ENCODE data around the gene MAP2K1. TPM values are rescaled to one million over a fixed set of nuclear protein-coding genes. Genes with fewer than 3 reads are reported as not detected.

Gene MAP2K1
- total RNA-seq, 2 experiments from 2014 or later, result 94.9 to 115 TPM

DNA sequence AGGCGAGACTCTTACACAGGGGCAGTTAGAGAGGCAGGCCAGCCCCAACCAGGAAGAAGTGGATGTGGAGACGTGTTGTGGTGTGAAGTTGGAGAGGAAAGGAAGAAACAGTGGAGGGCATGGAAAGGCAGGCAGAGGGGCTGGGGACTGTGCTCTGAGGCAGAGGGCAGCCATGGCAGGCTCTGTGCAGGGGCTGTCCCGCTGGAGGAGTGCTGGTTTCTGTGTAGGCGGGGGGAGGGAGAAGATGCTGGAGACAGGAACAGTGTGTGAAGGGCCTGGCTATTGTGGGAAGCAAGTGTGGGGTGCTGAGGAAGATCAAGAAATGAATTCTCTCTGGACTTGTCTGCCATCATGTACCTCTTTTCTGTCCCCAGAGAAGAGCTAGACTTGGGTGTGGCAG lies 89.8 kb downstream of the MAP2K1 start:
- DNase-seq (peak; percentile 32), ATAC-seq (peak; percentile 22)
- H3K27ac Mint-ChIP-seq, result peak overlapping the region; percentile 29
- H3K27me3 Mint-ChIP-seq, result no peaks in the 10 kb centered on the region
- intact Hi-C loops (cut with DNase I, micrococcal nuclease), result no loop called here
- no peak overlapping the region for H3K4me3 Mint-ChIP-seq
- POLR2A ChIA-PET, result no interaction called here
- H3K4me1 Mint-ChIP-seq, result peaks cover 39% of the 10 kb centered on the region
- H3K36me3 Mint-ChIP-seq (ENCODE audit: low read depth), result peaks cover 24% of the 10 kb centered on the region
- CTCF ChIA-PET, result no interaction called here
- H3K9me3 Mint-ChIP-seq (ENCODE audit: low read depth), result no peaks in the 10 kb centered on the region

DNA sequence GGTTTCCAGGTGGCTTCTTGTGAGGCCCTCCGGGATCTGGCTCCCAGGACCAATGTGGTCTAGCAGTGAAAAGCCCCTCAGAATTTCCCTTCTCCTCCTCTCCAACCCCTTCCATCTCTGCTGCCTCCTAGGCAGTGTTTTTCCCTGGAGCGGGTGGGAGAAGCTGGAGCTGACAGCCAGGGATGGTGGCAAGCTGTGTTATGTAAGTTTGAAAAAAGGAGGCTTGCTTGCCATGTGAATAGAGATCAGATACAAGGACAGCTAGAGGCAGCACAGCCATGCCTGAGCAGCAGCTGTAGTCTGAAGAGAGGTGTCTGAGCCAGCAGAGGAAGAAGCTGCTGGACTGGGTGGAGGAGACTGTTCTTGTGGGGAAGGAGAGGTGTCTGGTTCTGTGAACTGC lies 90.3 kb downstream of the MAP2K1 start:
- Mint-ChIP-seq H3K27me3 (no peaks in the 10 kb centered on the region), H3K36me3 (ENCODE audit: low read depth) (peaks cover 26% of the 10 kb centered on the region), H3K27ac (peak overlapping the region; percentile 2), H3K9me3 (ENCODE audit: low read depth) (no peaks in the 10 kb centered on the region), H3K4me1 (peaks cover 35% of the 10 kb centered on the region), H3K4me3 (no peak overlapping the region)
- intact Hi-C loops (cut with DNase I, micrococcal nuclease), result no loop called here
- POLR2A ChIA-PET, result no interaction called here
- DNase-seq (no peak), ATAC-seq (no peak)
- CTCF ChIA-PET, result no interaction called here

DNA sequence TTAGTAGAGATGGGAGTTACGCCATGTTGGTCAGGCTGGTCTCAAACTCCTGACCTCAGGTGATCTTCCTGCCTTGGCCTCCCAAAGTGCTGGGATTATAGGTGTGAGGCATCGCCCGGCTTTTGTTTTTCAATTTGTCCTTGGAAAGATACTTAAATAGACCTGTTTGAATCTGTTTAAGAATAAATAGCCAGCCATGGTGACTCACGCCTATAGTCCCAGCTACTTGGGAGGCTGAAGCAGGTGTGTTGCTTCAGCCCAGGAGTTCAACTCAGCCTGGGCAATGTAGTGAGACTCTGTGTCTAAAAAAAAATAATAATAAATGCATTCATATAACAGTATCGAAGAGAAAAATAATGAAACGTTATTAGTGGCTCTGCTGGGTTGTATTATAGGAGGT lies 93.6 kb downstream of the MAP2K1 start:
- CTCF ChIA-PET, result interaction anchor here (2.1 kb wide), 1 partner anchor 9 kb away, joined by 7 read pairs; no protein-coding TSS in a partner anchor
- peaks cover 26% of the 10 kb centered on the region for H3K36me3 Mint-ChIP-seq (ENCODE audit: low read depth)

DNA sequence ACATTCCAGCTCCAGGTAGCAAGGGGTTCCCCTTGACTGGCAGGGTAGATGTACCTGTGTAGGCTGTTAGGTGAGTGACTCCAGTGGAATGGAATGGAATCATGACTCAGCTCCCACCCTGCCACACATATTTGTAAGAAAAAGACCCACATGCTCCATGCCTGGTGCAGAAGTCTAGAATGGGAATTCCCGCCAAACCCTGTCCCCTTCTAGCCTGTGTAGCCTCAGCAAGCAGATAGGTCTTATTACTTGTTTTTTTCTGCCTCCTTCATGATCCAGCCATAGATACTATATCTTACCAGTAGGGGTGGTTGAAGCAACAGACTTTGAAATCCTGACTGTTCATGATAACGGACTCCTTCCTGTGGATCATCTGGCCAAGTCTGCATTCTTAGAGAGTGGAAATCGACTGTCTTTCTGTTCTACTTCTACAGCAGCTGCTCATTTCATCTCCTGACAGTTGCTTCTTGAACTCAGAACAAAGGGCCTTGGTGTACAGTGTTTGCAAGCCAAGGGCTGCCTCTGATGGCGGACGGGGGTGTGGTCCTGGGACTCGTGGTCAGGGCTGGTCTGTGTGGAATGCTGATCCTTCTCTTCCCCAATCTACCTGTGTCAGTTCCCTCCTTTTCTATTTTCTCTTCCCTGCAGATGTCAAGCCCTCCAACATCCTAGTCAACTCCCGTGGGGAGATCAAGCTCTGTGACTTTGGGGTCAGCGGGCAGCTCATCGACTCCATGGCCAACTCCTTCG lies 94.6 kb downstream of the MAP2K1 start:
- intact Hi-C loops (cut with DNase I, micrococcal nuclease), result no loop called here
- Mint-ChIP-seq H3K27ac (no peak overlapping the region), H3K4me3 (no peak overlapping the region), H3K4me1 (peaks cover 9% of the 10 kb centered on the region), H3K27me3 (no peaks in the 10 kb centered on the region), H3K9me3 (ENCODE audit: low read depth) (no peaks in the 10 kb centered on the region), H3K36me3 (ENCODE audit: low read depth) (peaks cover 30% of the 10 kb centered on the region)
- ChIA-PET POLR2A (no interaction called here), CTCF (interaction anchor here (2.1 kb wide), 1 partner anchor 10 kb away, joined by 7 read pairs; no protein-coding TSS in a partner anchor)
- DNase-seq (no peak), ATAC-seq (no peak)

More for the DNA sequence above, 93.6 kb downstream of the MAP2K1 start:
- no peaks in the 10 kb centered on the region for H3K9me3 Mint-ChIP-seq (ENCODE audit: low read depth)
- H3K4me3 Mint-ChIP-seq, result no peak overlapping the region
- ATAC-seq (no peak), DNase-seq (no peak)
- H3K27me3 Mint-ChIP-seq, result no peaks in the 10 kb centered on the region
- H3K4me1 Mint-ChIP-seq, result peaks cover 18% of the 10 kb centered on the region
- H3K27ac Mint-ChIP-seq, result no peak overlapping the region
- intact Hi-C loops (cut with DNase I, micrococcal nuclease), result no loop called here
- POLR2A ChIA-PET, result no interaction called here

DNA sequence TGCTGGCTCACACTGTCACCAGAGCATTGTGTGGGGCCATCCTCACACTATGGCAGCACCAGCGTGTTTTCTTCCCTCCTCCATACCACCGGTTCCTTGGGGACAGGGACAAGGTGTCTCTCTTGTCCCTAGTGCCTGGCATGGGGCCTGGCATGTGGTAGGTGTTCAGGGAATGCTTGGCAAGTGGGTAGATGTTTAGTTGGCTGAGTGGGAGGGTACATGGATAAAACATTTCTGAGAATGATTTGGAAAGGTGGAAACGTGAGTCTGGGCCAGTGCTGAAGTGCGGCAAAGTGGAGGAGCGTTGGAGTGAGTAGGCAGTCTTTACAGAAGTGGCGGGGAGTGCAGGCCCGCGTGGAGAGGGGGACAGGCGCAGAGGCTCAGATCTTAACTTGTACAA lies 95.8 kb downstream of the MAP2K1 start:
- Mint-ChIP-seq H3K4me1 (no peaks in the 10 kb centered on the region), H3K9me3 (ENCODE audit: low read depth) (no peaks in the 10 kb centered on the region), H3K27ac (peak overlapping the region; percentile 22), H3K4me3 (no peak overlapping the region), H3K27me3 (no peaks in the 10 kb centered on the region), H3K36me3 (ENCODE audit: low read depth) (peaks cover 32% of the 10 kb centered on the region)
- CTCF ChIA-PET, result no interaction called here
- POLR2A ChIA-PET, result no interaction called here
- DNase-seq (no peak), ATAC-seq (no peak)
- intact Hi-C loops (cut with DNase I, micrococcal nuclease), result no loop called here

DNA sequence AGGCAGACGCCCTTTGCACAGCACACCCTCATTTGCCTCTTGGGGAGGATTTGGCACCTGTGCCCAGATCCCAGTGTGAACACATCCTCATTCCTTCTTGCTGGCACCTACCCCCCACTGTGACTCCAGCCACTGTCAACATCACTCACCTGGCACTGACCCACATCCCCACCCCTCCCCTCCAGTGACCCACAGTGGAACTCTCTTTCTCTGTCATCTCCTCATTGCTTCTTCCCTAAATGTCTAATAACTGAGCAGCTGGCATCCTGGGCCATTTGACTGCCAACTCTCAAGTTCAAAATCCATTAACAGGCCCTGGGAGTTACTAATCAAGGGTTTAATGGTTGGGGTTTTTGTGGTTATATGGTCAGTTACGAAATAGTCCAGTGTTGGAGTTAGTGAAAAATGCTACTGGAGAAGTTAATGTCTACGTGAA lies 96.4 kb downstream of the MAP2K1 start:
- no peaks in the 10 kb centered on the region for H3K27me3 Mint-ChIP-seq
- DNase-seq (no peak), ATAC-seq (no peak)
- peaks cover 38% of the 10 kb centered on the region for H3K36me3 Mint-ChIP-seq (ENCODE audit: low read depth)
- intact Hi-C loops (cut with DNase I, micrococcal nuclease), result no loop called here
- no peaks in the 10 kb centered on the region for H3K9me3 Mint-ChIP-seq (ENCODE audit: low read depth)
- ChIA-PET CTCF (interaction anchor here (1.6 kb wide), 1 partner anchor 11 kb away, joined by 8 read pairs; no protein-coding TSS in a partner anchor), POLR2A (no interaction called here)
- H3K4me1 Mint-ChIP-seq, result no peaks in the 10 kb centered on the region
- H3K27ac Mint-ChIP-seq, result no peak overlapping the region
- no peak overlapping the region for H3K4me3 Mint-ChIP-seq

DNA sequence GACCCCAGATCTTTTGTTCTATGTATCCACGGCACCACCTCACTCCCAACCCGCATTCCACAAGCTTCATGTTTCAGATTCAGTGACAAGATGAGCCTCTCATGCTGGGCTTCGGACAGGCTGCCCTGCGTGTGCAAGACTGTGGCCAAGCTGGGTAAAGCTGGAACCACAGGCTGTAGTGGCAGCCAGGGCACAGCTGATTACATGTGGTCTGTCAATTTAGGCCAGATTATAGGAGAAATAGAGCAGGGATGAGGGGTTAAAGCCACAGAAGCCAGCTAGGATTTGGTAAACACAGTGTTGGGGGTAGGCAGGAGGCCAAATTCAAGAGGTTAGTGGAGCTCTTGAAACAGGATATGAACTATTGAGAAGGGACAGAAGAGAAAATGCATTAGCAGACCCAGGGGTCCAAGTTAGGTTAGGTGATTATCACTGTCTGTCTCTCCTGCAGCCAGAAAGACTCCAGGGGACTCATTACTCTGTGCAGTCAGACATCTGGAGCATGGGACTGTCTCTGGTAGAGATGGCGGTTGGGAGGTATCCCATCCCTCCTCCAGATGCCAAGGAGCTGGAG lies 97.9 kb downstream of the MAP2K1 start:
- intact Hi-C loops (cut with DNase I, micrococcal nuclease), result no loop called here
- Mint-ChIP-seq H3K4me1 (no peaks in the 10 kb centered on the region), H3K9me3 (ENCODE audit: low read depth) (no peaks in the 10 kb centered on the region), H3K27ac (peak overlapping the region; percentile 63), H3K27me3 (no peaks in the 10 kb centered on the region), H3K36me3 (ENCODE audit: low read depth) (peaks cover 39% of the 10 kb centered on the region), H3K4me3 (no peak overlapping the region)
- ATAC-seq (no peak), DNase-seq (no peak)
- CTCF ChIA-PET, result interaction anchor here (0.6 to 5.0 kb wide), 3 partner anchors 12 to 20 kb away, joined by 3 to 22 read pairs (median 8); partner anchors contain the start of gene SNAPC5
- POLR2A ChIA-PET, result interaction anchor here (1.0 kb wide), 1 partner anchor 25 kb away, joined by 4 read pairs; no protein-coding TSS in a partner anchor

DNA sequence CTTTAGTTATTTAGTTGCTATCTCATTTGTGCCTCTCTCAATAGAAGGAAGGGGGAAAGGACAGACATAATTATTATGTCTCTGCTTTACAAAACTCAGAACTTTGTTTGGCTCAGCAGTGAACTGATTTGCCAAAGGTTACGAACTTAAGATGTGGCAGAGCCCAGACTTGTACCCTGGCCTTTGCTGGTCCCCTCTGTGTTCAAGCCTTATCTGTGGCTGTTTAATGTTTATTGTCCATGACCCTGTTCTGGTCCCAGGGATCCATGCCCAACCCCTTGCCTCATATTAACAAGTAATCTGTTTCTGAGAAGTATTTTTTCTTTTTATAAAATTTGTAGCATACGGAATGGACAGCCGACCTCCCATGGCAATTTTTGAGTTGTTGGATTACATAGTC lies 100.2 kb downstream of the MAP2K1 start:
- peaks cover 3% of the 10 kb centered on the region for H3K4me1 Mint-ChIP-seq
- CTCF ChIA-PET, result interaction anchor here (5.0 kb wide), 1 partner anchor 11 kb away, joined by 22 read pairs; the partner anchor contains the start of gene SNAPC5
- intact Hi-C loops (cut with DNase I, micrococcal nuclease), result no loop called here
- H3K36me3 Mint-ChIP-seq (ENCODE audit: low read depth), result peaks cover 37% of the 10 kb centered on the region
- no peaks in the 10 kb centered on the region for H3K9me3 Mint-ChIP-seq (ENCODE audit: low read depth)
- no peak overlapping the region for H3K27ac Mint-ChIP-seq
- H3K4me3 Mint-ChIP-seq, result no peak overlapping the region
- POLR2A ChIA-PET, result no interaction called here
- H3K27me3 Mint-ChIP-seq, result no peaks in the 10 kb centered on the region
- DNase-seq (no peak), ATAC-seq (no peak)

DNA sequence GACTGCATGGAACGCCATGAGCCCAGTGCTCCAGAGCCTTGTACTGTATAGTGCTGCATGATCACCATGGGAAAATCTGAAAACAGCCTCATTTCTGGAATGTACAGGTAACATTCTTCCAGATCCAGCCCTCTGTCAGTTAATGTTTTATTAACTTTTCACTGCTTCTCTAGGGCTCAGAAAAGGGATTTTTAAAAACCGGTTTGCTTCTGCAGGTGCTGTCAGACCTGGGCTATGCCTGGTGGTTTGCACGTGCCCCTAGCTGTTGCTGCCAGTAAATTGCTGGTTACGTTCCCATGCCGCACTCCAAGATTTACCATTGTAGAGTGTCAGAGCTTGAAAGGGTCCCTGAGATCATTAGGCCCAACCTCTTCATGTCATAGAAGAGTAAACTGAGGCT lies 101.8 kb downstream of the MAP2K1 start:
- Mint-ChIP-seq H3K9me3 (ENCODE audit: low read depth) (no peaks in the 10 kb centered on the region), H3K27me3 (no peaks in the 10 kb centered on the region), H3K36me3 (ENCODE audit: low read depth) (peaks cover 38% of the 10 kb centered on the region), H3K27ac (no peak overlapping the region), H3K4me1 (peaks cover 4% of the 10 kb centered on the region), H3K4me3 (no peak overlapping the region)
- POLR2A ChIA-PET, result interaction anchor here (0.8 kb wide), 1 partner anchor 217 kb away, joined by 3 read pairs; no protein-coding TSS in a partner anchor
- DNase-seq (no peak), ATAC-seq (no peak)
- intact Hi-C loops (cut with DNase I, micrococcal nuclease), result no loop called here
- CTCF ChIA-PET, result interaction anchor here (5.0 kb wide), 1 partner anchor 10 kb away, joined by 22 read pairs; the partner anchor contains the start of gene SNAPC5

DNA sequence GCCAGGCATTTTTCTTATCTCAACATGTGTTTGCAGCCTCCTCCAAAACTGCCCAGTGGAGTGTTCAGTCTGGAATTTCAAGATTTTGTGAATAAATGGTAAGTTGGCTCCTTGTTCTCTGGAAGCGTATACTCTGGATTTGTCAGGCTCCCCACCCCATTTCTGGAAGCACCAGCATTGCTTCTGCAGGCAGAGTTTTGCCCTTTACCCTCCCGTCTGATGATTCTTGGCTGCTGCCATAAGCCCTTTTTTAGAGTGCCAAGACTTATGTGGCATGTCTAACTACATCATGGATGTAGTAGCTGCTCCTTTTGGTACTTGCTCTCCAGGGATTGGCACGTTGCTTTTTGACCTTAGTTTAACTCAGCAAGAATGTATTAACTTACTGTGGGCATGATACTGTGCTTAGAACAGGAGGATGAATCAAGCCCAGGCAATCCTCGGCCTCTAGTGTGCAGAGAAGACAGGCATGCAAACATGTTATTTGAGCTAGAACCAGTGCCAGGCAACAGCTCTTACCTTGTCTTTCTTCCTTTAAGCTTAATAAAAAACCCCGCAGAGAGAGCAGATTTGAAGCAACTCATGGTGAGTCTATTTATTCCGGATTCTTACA lies 102.6 kb downstream of the MAP2K1 start:
- peaks cover 43% of the 10 kb centered on the region for H3K36me3 Mint-ChIP-seq (ENCODE audit: low read depth)
- H3K4me1 Mint-ChIP-seq, result peaks cover 7% of the 10 kb centered on the region
- DNase-seq (no peak), ATAC-seq (no peak)
- intact Hi-C loops (cut with DNase I, micrococcal nuclease), result no loop called here
- ChIA-PET CTCF (interaction anchor here (1.0 kb wide), 1 partner anchor 9 kb away, joined by 7 read pairs; the partner anchor contains the start of gene SNAPC5), POLR2A (no interaction called here)
- H3K9me3 Mint-ChIP-seq (ENCODE audit: low read depth), result no peaks in the 10 kb centered on the region
- no peak overlapping the region for H3K27ac Mint-ChIP-seq
- H3K27me3 Mint-ChIP-seq, result no peaks in the 10 kb centered on the region
- H3K4me3 Mint-ChIP-seq, result no peak overlapping the region

DNA sequence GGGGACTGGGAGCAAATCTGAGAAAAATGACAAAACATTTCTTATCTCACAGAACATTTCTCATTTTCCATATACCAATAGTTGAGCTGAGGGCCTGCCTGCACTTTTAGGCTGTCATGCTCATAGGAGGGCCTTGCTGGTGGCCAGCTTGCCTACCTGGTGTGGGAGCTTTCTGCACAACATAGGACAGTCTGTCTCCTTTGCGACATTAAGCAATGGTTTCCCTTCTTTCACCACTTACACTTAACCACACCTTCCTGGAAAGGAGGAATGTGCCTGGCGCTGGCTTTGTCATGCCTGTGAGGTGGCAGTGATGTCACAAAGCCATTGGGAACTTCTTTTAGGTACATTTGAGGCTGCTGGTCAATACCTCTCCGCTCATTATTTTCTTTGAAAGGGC lies 105.1 kb downstream of the MAP2K1 start:
- Mint-ChIP-seq H3K4me3 (no peak overlapping the region), H3K9me3 (ENCODE audit: low read depth) (no peaks in the 10 kb centered on the region), H3K27me3 (no peaks in the 10 kb centered on the region), H3K4me1 (peaks cover 21% of the 10 kb centered on the region), H3K36me3 (ENCODE audit: low read depth) (peaks cover 57% of the 10 kb centered on the region), H3K27ac (no peak overlapping the region)
- DNase-seq (no peak), ATAC-seq (no peak)
- intact Hi-C loops (cut with DNase I, micrococcal nuclease), result no loop called here
- CTCF ChIA-PET, result interaction anchor here (1.8 kb wide), 1 partner anchor 49 kb away, joined by 6 read pairs; no protein-coding TSS in a partner anchor
- POLR2A ChIA-PET, result interaction anchor here (0.6 to 0.9 kb wide), 2 partner anchors 12 to 122 kb away, joined by 3 to 5 read pairs; no protein-coding TSS in a partner anchor

Data from activated CD4-positive, alpha-beta T cell treated with anti-CD3 and anti-CD28 coated beads for 36 hours (primary cell).